ENCODE results near the gene TULP4. TPM values are rescaled to one million over a fixed set of nuclear protein-coding genes. Genes with fewer than 3 reads are reported as not detected.

The TULP4 gene
- total and polyA plus RNA-seq, 2 donors (not counting 1 experiment from before 2014, with no cell fraction given) = 16.8 to 88.2 TPM

- Histone ChIP-seq H3K27me3 (ENCODE audit: control insufficient read depth, insufficient read depth, low read length) (no peaks in the 10 kb centered on the region), H3K27ac (ENCODE audit: insufficient read depth, low read length) (no peak overlapping the region), H3K9me3 (ENCODE audit: control insufficient read depth, insufficient read depth, low read depth, low read length) (no peaks in the 10 kb centered on the region), H3K4me2 (ENCODE audit: extremely low read depth, insufficient read depth, low read length) (no peak overlapping the region), H3K4me1 (ENCODE audit: control insufficient read depth, extremely low read depth, insufficient read depth, low read length) (no peaks in the 10 kb centered on the region), H3K36me3 (ENCODE audit: control insufficient read depth, insufficient read depth, low read length) (no peaks in the 10 kb centered on the region), H3K79me2 (ENCODE audit: control insufficient read depth, insufficient read depth, low read length) (no peaks in the 10 kb centered on the region), H3K9ac (ENCODE audit: insufficient read depth, low read length) (no peak overlapping the region), H4K20me1 (ENCODE audit: control insufficient read depth, extremely low read depth, insufficient read depth, low read length) (no peaks in the 10 kb centered on the region), H2AFZ (ENCODE audit: low read length) (no peak overlapping the region), H3K4me3 (replicated peaks in 1 of 4; ENCODE audit: control extremely low read depth in 1 of 4, insufficient read depth in 1 of 4, low read depth in 3 of 4, low read length in 4 of 4) (no peak overlapping the region)
- no peak for DNase-seq (ENCODE audit: low read depth in 2 of 2)
- TF ChIP-seq EZH2 (IDR thresholded peaks at IDR 0.05; ENCODE audit: low read length, missing control alignments) = no peak
Observed at GRCh38 chr6:158311626-158312025, 639 bp upstream of the TULP4 start.

- no peak overlapping the region for H3K27ac ChIP-seq (ENCODE audit: insufficient read depth, low read length)
- H3K27me3 ChIP-seq (ENCODE audit: control insufficient read depth, insufficient read depth, low read length) = no peaks in the 10 kb centered on the region
- no peaks in the 10 kb centered on the region for H3K36me3 ChIP-seq (ENCODE audit: control insufficient read depth, insufficient read depth, low read length)
- H3K79me2 ChIP-seq (ENCODE audit: control insufficient read depth, insufficient read depth, low read length) = no peaks in the 10 kb centered on the region
- no peak overlapping the region for H3K9ac ChIP-seq (ENCODE audit: insufficient read depth, low read length)
- DNase-seq (ENCODE audit: low read depth in 2 of 2) = no peak
- TF ChIP-seq CTCF (conservative IDR thresholded peaks at IDR 0.05 in 1 of 2, IDR thresholded peaks at IDR 0.05 in 1 of 2; ENCODE audit: low read depth in 1 of 2, low read length in 2 of 2) (no peak), EZH2 (IDR thresholded peaks at IDR 0.05; ENCODE audit: low read length, missing control alignments) (no peak)
- no peak overlapping the region for H3K4me3 ChIP-seq (replicated peaks in 1 of 4; ENCODE audit: control extremely low read depth in 1 of 4, insufficient read depth in 1 of 4, low read depth in 3 of 4, low read length in 4 of 4)
- H2AFZ ChIP-seq (ENCODE audit: low read length) = no peak overlapping the region
- no peaks in the 10 kb centered on the region for H3K9me3 ChIP-seq (ENCODE audit: control insufficient read depth, insufficient read depth, low read depth, low read length)
- no peaks in the 10 kb centered on the region for H3K4me1 ChIP-seq (ENCODE audit: control insufficient read depth, extremely low read depth, insufficient read depth, low read length)
- H3K4me2 ChIP-seq (ENCODE audit: extremely low read depth, insufficient read depth, low read length) = no peak overlapping the region
- no peaks in the 10 kb centered on the region for H4K20me1 ChIP-seq (ENCODE audit: control insufficient read depth, extremely low read depth, insufficient read depth, low read length)
Observed at GRCh38 chr6:158312672-158313397, 570 bp downstream of the TULP4 start.

- DNase-seq (ENCODE audit: low read depth in 2 of 2) = no peak
- no peaks in the 10 kb centered on the region for H3K27me3 ChIP-seq (ENCODE audit: control insufficient read depth, insufficient read depth, low read length)
- H3K36me3 ChIP-seq (ENCODE audit: control insufficient read depth, insufficient read depth, low read length) = no peaks in the 10 kb centered on the region
- no peaks in the 10 kb centered on the region for H4K20me1 ChIP-seq (ENCODE audit: control insufficient read depth, extremely low read depth, insufficient read depth, low read length)
- no peak overlapping the region for H3K4me2 ChIP-seq (ENCODE audit: extremely low read depth, insufficient read depth, low read length)
- H3K27ac ChIP-seq (ENCODE audit: insufficient read depth, low read length) = no peak overlapping the region
- no peaks in the 10 kb centered on the region for H3K4me1 ChIP-seq (ENCODE audit: control insufficient read depth, extremely low read depth, insufficient read depth, low read length)
- no peak overlapping the region for H3K4me3 ChIP-seq (replicated peaks in 1 of 4; ENCODE audit: control extremely low read depth in 1 of 4, insufficient read depth in 1 of 4, low read depth in 3 of 4, low read length in 4 of 4)
- H3K9me3 ChIP-seq (ENCODE audit: control insufficient read depth, insufficient read depth, low read depth, low read length) = no peaks in the 10 kb centered on the region
- TF ChIP-seq CTCF (conservative IDR thresholded peaks at IDR 0.05 in 1 of 2, IDR thresholded peaks at IDR 0.05 in 1 of 2; ENCODE audit: low read depth in 1 of 2, low read length in 2 of 2) (no peak), EZH2 (IDR thresholded peaks at IDR 0.05; ENCODE audit: low read length, missing control alignments) (no peak)
- H2AFZ ChIP-seq (ENCODE audit: low read length) = no peak overlapping the region
- no peak overlapping the region for H3K9ac ChIP-seq (ENCODE audit: insufficient read depth, low read length)
- H3K79me2 ChIP-seq (ENCODE audit: control insufficient read depth, insufficient read depth, low read length) = no peaks in the 10 kb centered on the region
Observed at GRCh38 chr6:158313989-158314388, 1.7 kb downstream of the TULP4 start.

All from fibroblast of lung (primary cell).